GM12878 (cell line): ENCODE results near the gene ARSA. TPM values are rescaled to one million over a fixed set of nuclear protein-coding genes. Genes with fewer than 3 reads are reported as not detected.

Experiments used
- ATAC-seq: fragments of 200-7000 bp; cut with Tn5 transposase; 3 replicates; pipeline ENCODE4 v1.9.1; 2020; ENCODE audit warnings: mild to moderate bottlenecking, moderate library complexity
- BruUV-seq: library from RNA; stranded (reverse); fragments of 400-500 nt; replicated peaks from 2 replicates; lab custom pipeline; 2021; lab: Mats Ljungman, UMichigan
- CTCF ChIA-PET: fragments of 300-600 bp; sonication (Branson Sonifier 250); formaldehyde crosslinking; extraction: SDS; loops from one replicate; lab custom pipeline; 2021; ENCODE audit warnings: inconsistent platforms; lab: Yijun Ruan, JAX
- POLR2A ChIA-PET: fragments of 350-600 bp; formaldehyde crosslinking; extraction: SDS; loops from one replicate; lab custom pipeline; 2021; ENCODE audit warnings: inconsistent platforms; lab: Charles Lee
- RAD21 ChIA-PET: fragments of 300-600 bp; sonication (Branson Sonifier 250); formaldehyde crosslinking; loops from one replicate; lab custom pipeline; 2023; ENCODE audit warnings: antibody characterized with exemption; ENCODE audit not compliant: unreplicated experiment; lab: Charles Lee
- SMC1A ChIA-PET: fragments of 300-600 bp; sonication (Branson Sonifier 250); formaldehyde crosslinking; loops from one replicate; lab custom pipeline; 2023; ENCODE audit not compliant: unreplicated experiment, uncharacterized antibody; lab: Charles Lee
- DNase-seq: peaks from one replicate; pipeline ENCODE4 v3.0.0-alpha.2; 2011; ENCODE audit warnings: low read depth, low spot score
- FAIRE-seq: peaks from 3 replicates; lab custom pipeline; 2011; peaks lifted over from hg19 to GRCh38; lab: Jason Lieb, UNC
- H2AFZ ChIP-seq: 2 replicates; pipeline ENCODE4 v1.6.0; 2011; ENCODE audit warnings: low read depth, low read length, control low read depth; ENCODE audit not compliant: control insufficient read depth
- H3K27ac ChIP-seq: 2 replicates; pipeline ENCODE4 v1.5.1; 2011; ENCODE audit warnings: control low read depth; ENCODE audit not compliant: control insufficient read depth, insufficient read depth
- H3K27me3 ChIP-seq, 2 experiments: replicated peaks in 1 of 2; 2 replicates each; pipeline versions ENCODE4 v1.6.0 to v1.6.1; 2011; ENCODE audit warnings: low read length in 1 of 2; ENCODE audit not compliant: control insufficient read depth in 2 of 2, insufficient read depth in 2 of 2
- H3K36me3 ChIP-seq, 2 experiments: 2 replicates each; pipeline ENCODE4 v1.5.1; 2011; ENCODE audit warnings: low read length in 1 of 2; ENCODE audit not compliant: control insufficient read depth in 2 of 2, insufficient read depth in 2 of 2
- H3K4me1 ChIP-seq: 2 replicates; pipeline ENCODE4 v1.6.1; 2011; ENCODE audit warnings: mild to moderate bottlenecking, low read length, moderate library complexity, mixed read lengths; ENCODE audit not compliant: control insufficient read depth, insufficient read depth
- H3K4me2 ChIP-seq: 2 replicates; pipeline ENCODE4 v1.6.0; 2011; ENCODE audit warnings: control low read depth; ENCODE audit not compliant: control insufficient read depth, insufficient read depth
- H3K4me3 ChIP-seq: fragments of 200-600 bp; sonication (generic); 2 replicates; pipeline ENCODE4 v1.5.1; 2016
- H3K79me2 ChIP-seq: 2 replicates; pipeline ENCODE4 v1.6.0; 2011; ENCODE audit warnings: low read length; ENCODE audit not compliant: control insufficient read depth, insufficient read depth
- H3K9ac ChIP-seq: 2 replicates; pipeline ENCODE4 v1.8.0; 2011; ENCODE audit warnings: low read length, control low read depth, mixed read lengths; ENCODE audit not compliant: control insufficient read depth, insufficient read depth
- H3K9me3 ChIP-seq: replicated peaks from 3 replicates; pipeline ENCODE4 v1.5.1; 2011; ENCODE audit warnings: mild to moderate bottlenecking, low read length; ENCODE audit not compliant: control insufficient read depth, insufficient read depth
- H4K20me1 ChIP-seq: 2 replicates; pipeline ENCODE4 v1.6.0; 2011; ENCODE audit not compliant: control insufficient read depth, insufficient read depth
- BMI1 ChIP-seq: fragments of 450-650 bp; IDR thresholded peaks from 2 replicates; pipeline ENCODE4 v1.6.1; 2016; ENCODE audit warnings: mild to moderate bottlenecking, moderate library complexity, borderline replicate concordance
- BRCA1 ChIP-seq: IDR thresholded peaks from 2 replicates; pipeline ENCODE4 v1.6.1; 2011; ENCODE audit warnings: low read depth, low read length, improper control_type of control experiment
- DPF2 ChIP-seq: fragments of 450-650 bp; IDR thresholded peaks from 2 replicates; pipeline ENCODE4 v1.6.1; 2017; ENCODE audit warnings: mild to moderate bottlenecking
- ELK1 ChIP-seq: IDR thresholded peaks from 2 replicates; pipeline ENCODE4 v1.6.1; 2012; ENCODE audit warnings: low read depth, low read length, improper control_type of control experiment
- HDAC6 ChIP-seq: fragments of 200-600 bp; sonication (generic); IDR thresholded peaks from one replicate; pipeline ENCODE4 v1.8.0; 2017; ENCODE audit warnings: antibody characterized with exemption; ENCODE audit not compliant: unreplicated experiment
- HDGF ChIP-seq: fragments of 450-650 bp; IDR thresholded peaks from 2 replicates; pipeline ENCODE4 v1.6.1; 2016; ENCODE audit warnings: antibody characterized with exemption
- IKZF1 ChIP-seq: fragments of 450-650 bp; conservative IDR thresholded peaks from 2 replicates; pipeline ENCODE4 v1.6.1; 2017; ENCODE audit warnings: antibody characterized with exemption, mild to moderate bottlenecking
- SIN3A ChIP-seq: IDR thresholded peaks from 2 replicates; pipeline ENCODE4 v1.6.1; 2012; ENCODE audit warnings: low read depth, low read length, improper control_type of control experiment
- SMAD5 ChIP-seq: IDR thresholded peaks from 2 replicates; pipeline ENCODE4 v1.6.1; 2016; ENCODE audit warnings: antibody characterized with exemption, low read depth
- SREBF1 ChIP-seq: IDR thresholded peaks from 2 replicates; pipeline ENCODE4 v1.6.1; 2012; ENCODE audit warnings: mild to moderate bottlenecking, low read length
- STAT1 ChIP-seq: fragments of 450-650 bp; conservative IDR thresholded peaks from 2 replicates; pipeline ENCODE4 v1.6.1; 2014; ENCODE audit warnings: antibody characterized with exemption, mild to moderate bottlenecking
- STAT3 ChIP-seq: IDR thresholded peaks from 2 replicates; pipeline ENCODE4 v1.6.1; 2011; ENCODE audit warnings: low read depth, low read length, improper control_type of control experiment
- WGBS: methylation state at CpG from one replicate; pipeline ENCODE4 v1.1.6; 2016; ENCODE audit warnings: low lambda C conversion rate; ENCODE audit not compliant: insufficient replicate concordance, insufficient coverage; ENCODE audit errors: missing lambda C conversion rate; 5-methylcytosine and 5-hydroxymethylcytosine counted together
- in situ Hi-C: fragments of 300-500 bp; cut with MboI; formaldehyde crosslinking; loops from 9 replicates; pipeline ENCODE4 v1.14.3; 2018; ENCODE audit warnings: mixed read lengths
- intact Hi-C: fragments of 100-400 bp; cut with micrococcal nuclease; formaldehyde crosslinking; loops from one replicate; pipeline ENCODE4 v1.14.2; 2022; ENCODE audit not compliant: unreplicated experiment
- polyA plus RNA-seq, 11 experiments: library from polyadenylated mRNA; depleted of rRNA in 4 of 11; unstranded in 6 of 11; stranded (reverse) in 5 of 11; fragments of >200 nt; fragmentation: Nextera tagmentation in 4 of 11; fragmentation: Illumina TruSeq in 1 of 11; extraction: Ambion mirVana in 4 of 11; extraction: Trizol in 1 of 11; gene quantifications; 1 replicate in 1 of 11; 2 replicates in 10 of 11; pipeline versions ENCODE4 v1.2.1 to v1.2.3, GENCODE V29; 2011 to 2016; ENCODE audit warnings: inconsistent platforms in 2 of 11, missing spikeins in 2 of 11, low read depth in 1 of 11
- total RNA-seq, 4 experiments: library from RNA; depleted of rRNA in 3 of 4; stranded (reverse); fragments of >200 nt in 3 of 4; fragmentation: Illumina TruSeq in 1 of 4; extraction: Trizol in 1 of 4; gene quantifications; 2 replicates each; pipeline versions ENCODE4 v1.2.1 to v1.2.3, GENCODE V29; 2013 to 2021
- TF ChIP-seq, protein P1 (sequence below): fragments of 450-650 bp; IDR thresholded peaks from 2 replicates; pipeline ENCODE4 v1.6.1; 2018; ENCODE audit warnings: mild to moderate bottlenecking, low read depth, moderate library complexity; ENCODE audit not compliant: partially characterized antibody
- TF ChIP-seq, protein P2 (sequence below): IDR thresholded peaks from 2 replicates; pipeline ENCODE4 v1.6.1; 2012; ENCODE audit warnings: low read depth, low read length, improper control_type of control experiment

ARSA gene
- total and polyA plus RNA-seq, 10 of the 15 experiments (the other 5 are each of a cell fraction or from before 2014, with no cell fraction given): 0.39 to 26.3 (median 9.8) TPM

DNA sequence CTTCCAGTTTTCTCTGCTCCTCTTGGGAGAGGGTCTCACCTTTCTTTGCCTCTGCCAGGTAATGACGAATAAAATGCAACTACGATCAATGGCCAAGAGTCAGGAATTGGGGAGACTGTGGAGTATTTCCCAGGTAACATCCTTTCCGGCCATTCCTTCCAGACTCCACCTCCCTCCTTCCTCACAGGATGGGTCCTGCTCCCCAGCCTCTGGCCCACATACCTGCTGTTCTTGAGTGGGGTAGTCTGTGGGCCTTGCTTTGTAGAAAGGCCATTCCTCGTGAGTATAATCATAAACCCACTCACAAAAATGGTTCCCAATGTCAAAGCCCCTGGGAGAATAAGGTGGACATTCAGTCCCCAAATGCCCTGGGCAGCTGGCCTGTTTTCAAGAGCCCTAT lies 48.2 kb downstream of the ARSA start:
- intact Hi-C loops (loop anchor here (5.0 kb wide), 1 partner anchor 52 kb away; the partner anchor contains the start of gene SCO2), in situ Hi-C loops (no loop called here)
- Histone ChIP-seq H3K9me3 (no peaks in the 10 kb centered on the region), H3K79me2 (peaks cover 20% of the 10 kb centered on the region), H3K9ac (no peak overlapping the region), H3K4me3 (no peak overlapping the region), H3K27ac (no peak overlapping the region), H2AFZ (no peak overlapping the region), H4K20me1 (no peaks in the 10 kb centered on the region), H3K4me2 (no peak overlapping the region), H3K27me3 (no peaks in the 10 kb centered on the region), H3K36me3 (peaks cover 4 to 6% of the 10 kb centered on the region in 2 experiments; a peak in 3 of 4 replicates), H3K4me1 (peaks cover 15% of the 10 kb centered on the region)
- ChIA-PET CTCF (no interaction called here), RAD21 (no interaction called here), POLR2A (no interaction called here), SMC1A (no interaction called here)
- ATAC-seq (no peak), DNase-seq (no peak), FAIRE-seq (no peak)
- 94% methylated on average over 4 of the region's 4 CpGs for WGBS
- BruUV-seq: no TSS peak
- TF ChIP-seq HDGF: no peak
- no peak for TF ChIP-seq STAT1
- no peak for TF ChIP-seq HDAC6
- TF ChIP-seq DPF2: no peak
- no peak for TF ChIP-seq ELK1
- TF ChIP-seq STAT3: no peak
- no peak for TF ChIP-seq SMAD5
- TF ChIP-seq BMI1: no peak
- no peak for TF ChIP-seq SIN3A
- TF ChIP-seq BRCA1: no peak
- no peak for TF ChIP-seq IKZF1
- TF ChIP-seq, protein P1, sequence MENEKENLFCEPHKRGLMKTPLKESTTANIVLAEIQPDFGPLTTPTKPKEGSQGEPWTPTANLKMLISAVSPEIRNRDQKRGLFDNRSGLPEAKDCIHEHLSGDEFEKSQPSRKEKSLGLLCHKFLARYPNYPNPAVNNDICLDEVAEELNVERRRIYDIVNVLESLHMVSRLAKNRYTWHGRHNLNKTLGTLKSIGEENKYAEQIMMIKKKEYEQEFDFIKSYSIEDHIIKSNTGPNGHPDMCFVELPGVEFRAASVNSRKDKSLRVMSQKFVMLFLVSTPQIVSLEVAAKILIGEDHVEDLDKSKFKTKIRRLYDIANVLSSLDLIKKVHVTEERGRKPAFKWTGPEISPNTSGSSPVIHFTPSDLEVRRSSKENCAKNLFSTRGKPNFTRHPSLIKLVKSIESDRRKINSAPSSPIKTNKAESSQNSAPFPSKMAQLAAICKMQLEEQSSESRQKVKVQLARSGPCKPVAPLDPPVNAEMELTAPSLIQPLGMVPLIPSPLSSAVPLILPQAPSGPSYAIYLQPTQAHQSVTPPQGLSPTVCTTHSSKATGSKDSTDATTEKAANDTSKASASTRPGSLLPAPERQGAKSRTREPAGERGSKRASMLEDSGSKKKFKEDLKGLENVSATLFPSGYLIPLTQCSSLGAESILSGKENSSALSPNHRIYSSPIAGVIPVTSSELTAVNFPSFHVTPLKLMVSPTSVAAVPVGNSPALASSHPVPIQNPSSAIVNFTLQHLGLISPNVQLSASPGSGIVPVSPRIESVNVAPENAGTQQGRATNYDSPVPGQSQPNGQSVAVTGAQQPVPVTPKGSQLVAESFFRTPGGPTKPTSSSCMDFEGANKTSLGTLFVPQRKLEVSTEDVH: no peak
- no peak for TF ChIP-seq SREBF1
- TF ChIP-seq, protein P2, sequence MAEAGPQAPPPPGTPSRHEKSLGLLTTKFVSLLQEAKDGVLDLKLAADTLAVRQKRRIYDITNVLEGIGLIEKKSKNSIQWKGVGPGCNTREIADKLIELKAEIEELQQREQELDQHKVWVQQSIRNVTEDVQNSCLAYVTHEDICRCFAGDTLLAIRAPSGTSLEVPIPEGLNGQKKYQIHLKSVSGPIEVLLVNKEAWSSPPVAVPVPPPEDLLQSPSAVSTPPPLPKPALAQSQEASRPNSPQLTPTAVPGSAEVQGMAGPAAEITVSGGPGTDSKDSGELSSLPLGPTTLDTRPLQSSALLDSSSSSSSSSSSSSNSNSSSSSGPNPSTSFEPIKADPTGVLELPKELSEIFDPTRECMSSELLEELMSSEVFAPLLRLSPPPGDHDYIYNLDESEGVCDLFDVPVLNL: no peak
